Activated T-cell treated with anti-CD3 and anti-CD28 coated beads, Interleukin-2, amount 50 U/mL, for 4 hours (primary cell): ENCODE data around the gene GLIS2. TPM values are rescaled to one million over a fixed set of nuclear protein-coding genes. Genes with fewer than 3 reads are reported as not detected.
A peak's percentile ranks its signal among the peaks of the same experiment; 100 is the strongest.

Source experiments
- ATAC-seq, 2 donors: fragments of 200-7000 bp; cut with Tn5 transposase; one replicate each; pipeline ENCODE4 v1.10.0; 2021
- DNase-seq: peaks from one replicate; pipeline ENCODE4 v3.0.0-alpha.2; 2020
- H3K27me3 Mint-ChIP-seq: one replicate; pipeline ENCODE4 v1.8.0; 2021; ENCODE audit warnings: low read depth, mixed read lengths
- H3K36me3 Mint-ChIP-seq: one replicate; pipeline ENCODE4 v1.8.0; 2022; ENCODE audit warnings: mixed read lengths; ENCODE audit not compliant: insufficient read depth
- H3K4me1 Mint-ChIP-seq: one replicate; pipeline ENCODE4 v1.8.0; 2021; ENCODE audit warnings: low read depth, mixed read lengths
- H3K4me3 Mint-ChIP-seq: one replicate; pipeline ENCODE4 v1.8.0; 2021; ENCODE audit warnings: mild to moderate bottlenecking, moderate library complexity, mixed read lengths
- H3K9me3 Mint-ChIP-seq: one replicate; pipeline ENCODE4 v1.8.0; 2021; ENCODE audit warnings: mixed read lengths
- total RNA-seq, 3 donors: library from RNA; stranded (reverse); gene quantifications; one replicate each; pipeline ENCODE4 v1.2.1, GENCODE V29; 2021

GLIS2 gene
- total RNA-seq, 3 donors from 2014 or later: 0.11 to 0.19 (median 0.13) TPM

DNA sequence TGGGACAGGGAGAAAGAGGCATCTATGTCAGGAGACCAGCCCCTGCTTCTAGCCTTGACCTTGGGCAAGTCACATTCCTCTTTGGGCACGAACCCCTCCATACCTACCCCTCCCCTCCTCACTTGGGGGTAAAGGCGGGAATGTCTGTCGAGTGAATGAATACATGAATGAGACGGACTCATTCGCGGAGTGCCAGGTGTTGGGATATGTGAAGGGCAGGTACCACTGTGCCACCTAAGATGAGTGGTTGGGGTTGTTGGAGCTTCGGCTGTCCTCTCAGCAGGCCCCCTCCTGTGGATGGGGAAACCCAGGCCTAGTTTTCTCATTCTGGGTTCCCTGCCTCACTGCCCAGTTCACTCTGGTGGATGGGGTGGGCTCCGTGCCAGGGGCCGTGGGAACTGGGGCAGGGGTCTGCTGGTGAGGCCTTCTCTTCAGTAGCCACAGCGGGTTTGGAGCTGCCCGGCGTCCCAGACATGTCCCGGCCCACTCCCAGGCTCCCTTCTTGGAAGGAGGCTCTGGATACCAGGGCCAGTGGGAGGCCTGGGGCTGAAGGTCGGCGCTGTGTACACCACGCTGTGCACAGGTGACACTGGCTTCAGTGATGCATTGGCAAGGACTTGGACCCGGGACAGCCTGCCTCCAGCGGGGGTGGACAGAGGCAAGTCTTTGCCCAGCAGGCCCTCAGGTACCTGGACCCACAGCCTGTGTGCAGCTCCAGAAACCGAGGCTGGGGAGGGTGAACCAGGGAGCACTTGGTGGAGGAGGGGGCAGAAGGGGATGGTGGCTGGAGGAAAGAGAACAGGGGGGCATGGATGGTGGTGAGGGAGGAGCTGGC lies 5.6 kb downstream of the GLIS2 start:
- Mint-ChIP-seq H3K4me1 (peaks cover 3% of the 10 kb centered on the region), H3K4me3 (no peak overlapping the region), H3K27me3 (peaks cover 2% of the 10 kb centered on the region), H3K9me3 (no peaks in the 10 kb centered on the region), H3K36me3 (no peaks in the 10 kb centered on the region)
- no peak for ATAC-seq
- DNase-seq: no peak

DNA sequence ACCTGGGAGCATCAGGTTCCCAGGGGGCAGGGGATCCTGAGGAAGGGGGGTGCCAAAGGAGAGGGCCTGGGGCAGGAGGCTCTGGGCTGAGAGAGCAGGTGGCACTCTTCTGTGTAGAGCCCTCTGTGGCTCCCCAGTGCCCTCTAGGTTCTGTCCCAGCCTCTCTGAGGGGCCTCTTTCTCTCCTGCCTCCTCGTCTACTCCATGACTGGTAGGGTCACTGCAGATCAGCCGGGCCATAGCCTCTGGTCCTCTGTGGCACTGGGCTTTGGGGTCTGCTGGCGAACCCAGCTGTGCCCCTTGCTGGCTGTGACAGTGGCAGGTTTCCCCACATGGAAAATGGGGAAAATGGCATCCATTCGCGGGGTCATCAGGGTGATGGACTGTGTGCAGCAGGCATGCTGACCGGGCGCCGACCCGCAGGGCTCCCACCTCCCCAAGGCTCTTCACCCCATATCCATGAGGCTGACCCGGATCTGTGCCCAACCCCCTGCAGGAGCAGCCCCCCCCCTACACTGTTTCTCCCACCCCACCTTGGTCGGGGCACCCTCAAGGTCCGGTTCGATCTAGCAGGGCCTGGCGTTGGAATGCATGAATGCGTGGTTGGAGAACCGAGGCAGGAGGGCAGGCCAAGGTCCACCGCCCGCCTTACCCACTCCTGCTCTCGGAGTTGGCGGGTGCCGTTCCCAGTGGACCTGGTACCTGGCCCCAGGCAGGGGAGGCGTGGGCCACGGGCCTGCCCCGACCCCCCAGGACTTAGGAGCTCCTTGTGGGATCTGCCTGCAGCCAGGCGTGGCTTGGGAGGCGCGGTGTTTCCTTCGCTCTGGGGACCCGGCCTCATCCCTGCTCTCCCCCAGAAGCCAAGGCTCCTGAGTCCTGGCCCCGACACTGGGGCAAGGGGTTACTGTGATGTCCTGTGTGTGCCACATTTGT lies 6.5 kb downstream of the GLIS2 start:
- ATAC-seq: no peak
- no peak for DNase-seq

DNA sequence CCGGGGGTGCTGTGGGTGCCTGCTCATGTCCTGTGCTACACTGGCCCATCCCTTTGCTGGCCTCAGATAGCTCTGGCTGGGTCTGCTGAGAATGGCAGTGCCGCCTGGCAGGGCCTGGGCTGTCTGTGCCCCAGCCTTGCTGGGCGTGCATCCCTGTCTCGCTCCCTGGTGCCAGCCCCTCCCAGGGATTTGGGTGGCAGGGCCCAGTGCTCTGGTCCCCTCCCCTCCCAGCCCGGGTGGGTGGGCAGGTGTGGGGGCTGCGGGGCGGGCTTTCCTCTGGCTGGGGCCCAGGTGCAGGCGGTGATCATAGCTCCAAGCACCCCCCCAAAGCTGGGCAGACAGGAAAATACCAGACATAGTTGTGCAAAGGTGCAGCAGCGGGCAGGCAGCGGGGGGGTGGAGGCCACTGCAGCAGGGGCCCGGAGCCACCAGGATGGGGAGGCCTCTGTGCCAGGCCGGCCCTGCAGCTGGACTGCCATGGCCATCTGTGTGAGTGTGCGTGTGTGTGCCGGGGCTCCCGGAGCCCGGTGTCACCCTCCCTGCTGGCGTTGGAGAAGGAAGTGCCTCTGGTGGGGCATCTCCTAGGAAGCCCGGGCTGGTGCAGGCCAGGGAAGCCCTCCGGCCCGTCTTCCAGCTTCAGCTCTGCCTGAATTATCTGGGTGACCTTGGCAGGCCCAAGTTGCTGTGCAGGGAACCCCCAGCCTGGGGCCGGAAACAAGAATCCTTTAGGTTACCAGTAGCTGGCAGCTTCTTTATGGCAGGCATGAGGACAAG lies 7.4 kb downstream of the GLIS2 start:
- H3K36me3 Mint-ChIP-seq: no peaks in the 10 kb centered on the region
- no peak overlapping the region for H3K4me3 Mint-ChIP-seq
- no peak for DNase-seq
- ATAC-seq: no peak
- H3K4me1 Mint-ChIP-seq: peaks cover 6% of the 10 kb centered on the region
- no peaks in the 10 kb centered on the region for H3K27me3 Mint-ChIP-seq
- H3K9me3 Mint-ChIP-seq: no peaks in the 10 kb centered on the region

More for the DNA sequence above, 6.5 kb downstream of the GLIS2 start:
- Mint-ChIP-seq H3K4me1 (peaks cover 3% of the 10 kb centered on the region), H3K9me3 (no peaks in the 10 kb centered on the region), H3K4me3 (no peak overlapping the region), H3K27me3 (peaks cover 2% of the 10 kb centered on the region), H3K36me3 (no peaks in the 10 kb centered on the region)

DNA sequence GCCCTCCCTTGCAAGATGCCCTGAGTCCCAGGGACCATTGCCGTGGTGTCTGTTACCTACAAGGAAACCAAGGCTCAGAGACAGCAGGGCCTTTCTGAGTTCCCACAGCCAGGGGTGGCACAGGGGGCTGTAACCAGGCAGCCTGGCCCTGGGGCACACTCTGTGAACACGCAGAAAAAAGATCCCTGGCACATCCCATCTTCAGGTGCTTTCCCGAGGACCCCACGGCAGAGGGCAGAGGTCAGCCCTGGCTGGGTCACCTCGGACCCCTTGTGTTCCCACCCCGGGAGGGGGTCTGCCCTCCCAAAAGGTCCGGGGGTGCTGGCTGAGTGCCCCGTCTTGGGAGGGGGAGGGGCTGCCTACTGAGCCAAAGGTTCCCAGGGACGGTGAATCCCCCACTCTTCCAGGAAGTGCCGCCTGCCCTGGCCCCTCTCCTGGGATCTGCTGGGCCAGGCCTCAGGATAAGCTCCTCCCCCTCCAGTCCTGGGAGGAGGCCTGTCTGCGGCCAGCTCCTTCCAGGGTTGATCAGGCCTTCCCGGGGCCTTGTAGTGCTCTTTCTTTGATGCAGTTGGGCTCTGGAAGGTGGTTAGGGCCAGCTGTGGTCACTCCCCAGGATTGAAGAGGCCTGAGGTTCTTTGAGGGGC lies 8.1 kb downstream of the GLIS2 start:
- no peaks in the 10 kb centered on the region for H3K36me3 Mint-ChIP-seq
- H3K9me3 Mint-ChIP-seq: no peaks in the 10 kb centered on the region
- peaks cover 8% of the 10 kb centered on the region for H3K4me1 Mint-ChIP-seq
- DNase-seq (no peak), ATAC-seq (no peak)
- H3K4me3 Mint-ChIP-seq: no peak overlapping the region
- H3K27me3 Mint-ChIP-seq: no peaks in the 10 kb centered on the region

DNA sequence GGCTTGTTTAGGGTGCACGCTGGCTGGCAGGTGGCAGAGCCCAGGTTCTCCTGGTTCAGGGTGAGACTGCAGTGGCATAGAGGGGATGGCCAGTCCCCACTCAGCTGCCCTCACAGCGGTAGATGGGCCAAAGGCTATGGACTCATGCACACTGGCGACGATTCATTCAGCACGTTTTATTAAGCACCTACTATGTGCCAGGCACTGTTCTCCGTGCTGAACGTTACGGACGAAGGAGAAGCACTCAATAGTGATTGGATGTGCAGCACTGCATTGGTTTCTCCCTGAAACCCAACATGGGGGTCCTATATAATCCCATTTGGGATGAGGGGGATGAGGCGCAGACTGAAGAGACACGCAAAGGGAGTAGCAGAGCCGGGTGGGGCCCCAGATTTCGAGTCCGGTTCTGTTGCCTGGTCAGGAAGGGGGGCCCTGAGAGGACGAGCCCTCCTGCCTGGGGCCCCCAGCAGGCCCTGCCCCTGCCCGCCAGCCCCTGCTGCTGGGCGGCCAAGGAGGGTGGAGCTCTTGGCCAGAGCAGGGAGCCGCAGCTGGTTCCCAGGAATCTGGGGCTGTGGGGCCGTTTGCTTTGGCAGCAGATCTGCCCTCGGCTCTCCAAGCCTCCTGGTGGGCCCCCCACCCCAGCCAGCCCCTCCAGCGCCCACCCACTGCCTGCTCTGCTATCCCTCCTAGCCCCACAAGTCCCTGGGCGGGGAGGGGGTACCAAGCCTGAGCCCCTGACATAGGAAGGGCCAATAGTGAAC lies 8.8 kb downstream of the GLIS2 start:
- ATAC-seq: no peak

DNA sequence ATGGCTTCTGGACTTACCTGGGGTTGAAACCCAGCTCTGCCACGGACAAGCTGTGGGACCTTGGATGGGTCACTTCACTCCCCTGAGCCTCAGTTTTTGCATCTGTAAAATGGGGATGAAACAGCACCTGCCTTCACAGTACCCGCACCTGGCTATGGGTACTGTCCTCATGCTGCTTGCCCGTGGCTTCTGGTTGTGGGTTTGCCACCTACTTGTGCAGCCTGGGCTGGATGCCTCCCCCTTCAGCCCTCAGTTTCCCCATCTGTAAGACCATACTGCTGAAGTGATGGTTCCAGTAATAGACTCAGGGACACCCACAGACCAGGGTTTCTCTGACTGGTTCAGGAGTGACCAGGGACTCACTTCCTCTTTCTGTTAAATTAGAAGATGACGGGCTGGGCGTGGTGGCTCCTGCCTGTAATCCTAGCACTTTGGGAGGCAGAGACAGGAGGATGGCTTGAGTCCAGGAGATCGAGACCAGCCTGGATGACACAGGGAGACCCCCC lies 9.4 kb downstream of the GLIS2 start:
- ATAC-seq: no peak
- no peak overlapping the region for H3K4me3 Mint-ChIP-seq
- peaks cover 5% of the 10 kb centered on the region for H3K4me1 Mint-ChIP-seq
- H3K9me3 Mint-ChIP-seq: no peaks in the 10 kb centered on the region
- H3K27me3 Mint-ChIP-seq: no peaks in the 10 kb centered on the region
- no peak for DNase-seq
- no peaks in the 10 kb centered on the region for H3K36me3 Mint-ChIP-seq

More for the DNA sequence above, 8.8 kb downstream of the GLIS2 start:
- H3K4me3 Mint-ChIP-seq: no peak overlapping the region
- H3K4me1 Mint-ChIP-seq: peaks cover 6% of the 10 kb centered on the region
- H3K36me3 Mint-ChIP-seq: no peaks in the 10 kb centered on the region
- H3K27me3 Mint-ChIP-seq: no peaks in the 10 kb centered on the region
- no peak for DNase-seq
- H3K9me3 Mint-ChIP-seq: no peaks in the 10 kb centered on the region

DNA sequence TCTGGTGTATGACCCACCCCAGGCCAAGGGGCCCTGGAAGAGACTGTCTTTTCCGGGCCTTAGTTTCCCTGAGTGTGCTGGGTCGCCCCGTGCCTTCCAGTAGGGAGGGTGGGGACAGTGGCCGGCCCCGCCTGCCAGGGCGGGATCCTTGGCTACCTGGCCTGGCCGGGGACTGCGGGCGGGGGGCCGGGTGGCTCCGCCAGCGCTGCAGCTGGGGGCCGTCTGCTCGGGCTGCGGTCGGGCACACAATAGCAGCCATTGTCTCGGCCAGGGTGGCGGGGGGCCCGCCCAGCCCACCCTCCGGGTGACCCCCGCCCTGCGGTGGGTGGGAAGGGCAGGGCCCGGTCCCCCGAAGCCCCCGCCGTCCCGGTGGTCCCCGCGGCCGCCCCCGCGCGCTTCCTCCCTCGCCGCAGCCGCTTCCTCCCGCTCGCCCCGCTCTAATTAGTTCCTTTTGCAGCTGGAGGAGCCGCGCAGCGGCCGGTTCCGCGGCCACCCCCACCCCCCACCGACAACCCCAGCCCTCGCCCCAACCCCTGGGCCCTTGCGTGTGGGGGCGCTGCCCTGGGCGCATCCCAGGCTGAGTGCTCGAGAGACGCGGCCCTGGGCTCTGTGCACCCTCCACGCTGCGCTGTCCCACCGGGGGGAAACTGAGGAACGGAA lies 11.6 kb downstream of the GLIS2 start:
- Mint-ChIP-seq H3K27me3 (no peaks in the 10 kb centered on the region), H3K4me1 (peaks cover 5% of the 10 kb centered on the region), H3K36me3 (no peaks in the 10 kb centered on the region), H3K4me3 (no peak overlapping the region), H3K9me3 (no peaks in the 10 kb centered on the region)
- DNase-seq (no peak), ATAC-seq (peak; percentile 41 to 55)

DNA sequence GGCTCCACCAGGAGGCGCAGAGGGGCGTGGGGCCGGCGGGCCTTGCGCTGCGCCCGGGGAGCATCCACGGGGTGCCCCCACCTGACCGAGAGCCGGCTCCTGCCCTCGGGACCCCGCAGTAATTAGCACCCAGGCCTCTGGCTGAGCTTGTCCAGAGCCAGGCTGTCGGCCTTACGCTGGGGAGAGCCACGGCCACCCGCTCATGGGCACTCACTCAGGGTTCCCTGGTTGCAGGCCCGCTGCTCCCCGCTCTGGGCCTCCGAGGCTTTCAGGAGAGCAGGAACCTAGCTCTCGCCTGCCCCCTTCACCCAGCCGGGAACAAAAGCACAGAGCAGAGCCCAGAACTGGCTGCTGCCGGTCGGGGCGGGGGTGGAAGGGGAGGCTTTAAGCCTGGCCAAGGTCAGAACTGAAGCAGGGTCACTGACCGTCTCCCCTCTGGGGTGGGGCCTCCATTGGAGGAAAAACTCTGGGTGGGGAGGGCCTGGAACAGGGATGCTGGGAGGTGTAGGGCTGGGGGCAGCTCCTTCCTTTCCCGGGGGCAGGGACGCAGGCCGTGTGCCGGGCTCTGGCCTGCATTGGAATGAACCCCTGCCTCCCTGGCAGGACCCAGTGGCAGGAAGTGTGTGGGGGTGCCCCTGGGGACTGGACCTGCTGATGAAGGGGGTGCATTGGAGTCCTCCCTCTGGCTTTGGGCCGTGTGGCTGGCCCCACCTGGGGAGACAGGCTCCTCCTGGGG lies 12.3 kb downstream of the GLIS2 start:
- DNase-seq: peak; percentile 51
- ATAC-seq: peak; percentile 80 to 89
- Mint-ChIP-seq H3K27me3 (no peaks in the 10 kb centered on the region), H3K36me3 (no peaks in the 10 kb centered on the region), H3K9me3 (no peaks in the 10 kb centered on the region), H3K4me3 (peak overlapping the region; percentile 45), H3K4me1 (peaks cover 5% of the 10 kb centered on the region)

DNA sequence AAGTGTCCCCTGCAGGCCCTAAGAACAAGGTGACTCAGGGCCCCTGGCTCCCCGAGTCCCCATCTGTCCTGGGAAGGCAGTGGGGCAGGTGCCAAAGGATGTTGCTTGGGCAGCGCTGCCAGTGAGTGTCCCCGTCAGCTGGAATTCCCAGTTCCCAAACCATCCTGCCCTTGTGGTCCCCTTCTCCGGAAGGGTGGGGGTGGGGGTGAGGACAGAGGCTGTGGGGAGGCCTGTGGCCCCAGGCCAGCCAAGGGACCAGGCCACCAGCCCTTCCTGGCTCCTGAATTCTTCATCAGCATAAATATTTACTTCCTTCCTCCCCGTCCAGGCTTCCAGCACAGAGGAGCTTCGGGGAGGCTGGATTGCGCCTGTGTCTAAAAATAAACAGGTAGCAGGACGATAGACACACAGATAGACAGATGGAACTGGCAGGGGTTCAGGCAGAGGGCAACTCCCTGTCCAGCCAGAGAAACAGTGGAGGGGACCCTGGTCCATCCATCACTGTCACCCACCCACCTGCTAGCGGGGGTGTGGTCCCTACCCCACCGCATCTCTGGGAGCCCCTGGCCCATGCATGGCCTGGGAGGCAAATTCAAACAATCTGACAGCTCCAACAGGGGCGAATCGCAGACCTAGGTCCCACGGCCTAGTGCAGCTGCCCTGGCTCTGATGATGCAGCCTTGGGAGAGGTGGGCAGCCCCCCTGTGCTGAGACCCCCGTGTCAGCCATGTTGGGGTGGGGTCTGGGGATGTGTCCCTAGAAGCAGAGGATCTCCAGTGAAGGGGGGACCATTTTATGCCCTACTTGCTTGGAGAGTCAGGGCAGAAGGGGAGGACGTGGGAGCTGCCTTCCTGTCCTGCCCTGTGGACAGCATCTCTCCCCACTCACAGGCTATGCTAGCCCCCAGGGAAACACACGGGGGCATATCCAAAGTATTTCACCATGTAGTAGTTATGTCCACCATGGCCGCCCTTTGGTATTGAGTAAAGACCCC lies 13.2 kb downstream of the GLIS2 start:
- Mint-ChIP-seq H3K9me3 (no peaks in the 10 kb centered on the region), H3K27me3 (no peaks in the 10 kb centered on the region), H3K4me1 (peaks cover 5% of the 10 kb centered on the region), H3K4me3 (no peak overlapping the region), H3K36me3 (no peaks in the 10 kb centered on the region)
- no peak for DNase-seq
- no peak for ATAC-seq

DNA sequence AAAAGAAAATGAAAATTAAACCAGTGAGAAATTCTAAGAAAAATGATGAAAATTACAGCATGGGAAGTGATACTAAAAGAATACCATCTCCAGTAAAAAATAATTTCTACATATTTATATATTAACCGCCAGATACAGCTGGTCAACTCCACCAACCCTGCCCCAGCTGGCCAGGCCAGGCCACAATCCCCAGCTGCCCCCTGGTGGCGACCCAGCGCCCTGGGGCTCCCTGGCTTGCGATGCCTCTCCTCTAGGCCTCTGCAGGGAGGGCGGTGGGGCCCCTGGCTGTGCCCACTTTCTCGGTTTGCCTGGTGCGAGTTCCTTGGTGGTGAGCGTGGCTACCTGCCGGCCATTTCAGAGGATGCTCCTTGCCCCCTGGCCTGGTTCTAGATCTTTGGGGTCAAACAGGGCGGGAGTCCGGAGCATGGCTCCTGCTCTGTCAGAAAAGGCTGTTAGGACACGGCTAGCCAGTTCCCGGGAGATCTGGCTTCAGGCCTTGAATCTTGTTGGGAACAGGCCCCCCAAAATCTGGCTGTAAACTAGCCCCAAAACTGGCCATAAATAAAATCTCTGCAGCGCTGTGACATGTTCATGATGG lies 14.5 kb downstream of the GLIS2 start:
- H3K4me1 Mint-ChIP-seq: peaks cover 5% of the 10 kb centered on the region
- H3K36me3 Mint-ChIP-seq: no peaks in the 10 kb centered on the region
- peak; percentile 72 for DNase-seq
- ATAC-seq: peak; percentile 61 to 63
- H3K4me3 Mint-ChIP-seq: no peak overlapping the region
- no peaks in the 10 kb centered on the region for H3K9me3 Mint-ChIP-seq
- H3K27me3 Mint-ChIP-seq: no peaks in the 10 kb centered on the region

DNA sequence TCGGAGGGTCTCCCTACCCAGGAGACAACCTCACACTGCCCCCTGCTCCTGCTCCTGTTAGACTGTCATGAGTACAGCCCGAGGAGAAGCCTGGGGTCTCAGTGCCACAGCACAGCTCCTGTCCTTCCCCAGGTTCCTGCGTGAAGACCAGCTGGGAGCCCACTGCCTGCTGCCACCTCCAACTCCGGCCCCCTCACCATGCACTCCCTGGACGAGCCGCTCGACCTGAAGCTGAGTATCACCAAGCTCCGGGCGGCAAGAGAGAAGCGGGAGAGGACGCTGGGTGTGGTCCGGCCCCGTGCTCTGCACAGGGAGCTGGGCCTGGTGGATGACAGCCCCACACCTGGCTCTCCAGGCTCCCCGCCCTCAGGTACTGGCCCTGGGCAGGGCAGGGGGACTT lies 16.2 kb downstream of the GLIS2 start:
- H3K27me3 Mint-ChIP-seq: no peaks in the 10 kb centered on the region
- peaks cover 5% of the 10 kb centered on the region for H3K4me1 Mint-ChIP-seq
- H3K36me3 Mint-ChIP-seq: no peaks in the 10 kb centered on the region
- no peak for DNase-seq
- no peak overlapping the region for H3K4me3 Mint-ChIP-seq
- no peaks in the 10 kb centered on the region for H3K9me3 Mint-ChIP-seq
- ATAC-seq: no peak
